Stimulated activated CD8-positive, alpha-beta memory T cell treated with anti-CD3 and anti-CD28 coated beads, Interleukin-7, amount 100 ng/mL, for 4 hours (primary cell): ENCODE results near the gene SYN1.
"Not testable (repeated sequence)": the region's sequence is repeated elsewhere in the genome, so short reads cannot be mapped to it uniquely, and the experiment has no call there.

Experiments used
- DNase-seq, 2 donors: peaks; one replicate each; pipeline ENCODE4 v3.0.0-alpha.2; 2020; ENCODE audit warnings: low read depth in 2 of 2

The SYN1 gene

DNA sequence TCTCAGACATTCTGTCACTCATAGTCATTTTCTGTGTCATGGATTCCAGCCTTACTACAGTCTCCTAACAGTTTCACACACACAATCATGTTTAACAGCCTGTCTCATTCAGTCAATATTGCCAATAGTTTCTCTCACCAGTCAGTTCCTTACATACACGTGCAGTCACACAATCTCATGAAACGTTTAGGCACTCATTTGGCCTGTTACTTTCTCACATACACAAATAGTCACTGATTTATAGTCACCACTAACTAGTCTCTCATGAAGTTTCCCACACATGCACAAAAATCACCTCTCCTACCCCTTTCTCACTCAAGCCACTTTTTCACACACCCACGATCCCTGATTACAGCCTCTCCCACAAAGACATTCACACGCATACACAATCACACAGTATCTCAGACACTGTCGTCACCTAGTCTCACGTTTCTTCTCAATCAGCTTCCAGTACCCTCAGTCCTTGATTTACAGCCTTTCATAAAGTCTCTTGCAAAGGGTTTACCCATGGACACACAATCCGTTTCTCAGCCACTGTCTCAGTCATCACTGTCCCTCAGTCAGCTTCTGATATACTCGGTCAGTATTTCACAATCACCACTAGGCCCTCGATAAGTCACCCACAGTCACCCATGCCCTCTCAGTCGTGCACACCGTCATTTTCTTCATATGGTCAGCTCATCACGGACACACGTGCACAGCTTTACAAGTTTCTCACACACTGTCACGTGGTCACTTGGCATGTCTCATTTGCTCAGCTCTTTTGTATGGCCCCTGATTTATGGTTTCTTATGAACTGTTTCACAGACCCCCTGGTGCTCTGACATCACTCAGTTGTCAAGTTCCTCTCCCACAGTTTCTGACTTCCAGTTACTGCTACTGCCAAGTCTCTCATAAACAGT lies 14.3 kb upstream of the SYN1 start:
- no peak for DNase-seq

DNA sequence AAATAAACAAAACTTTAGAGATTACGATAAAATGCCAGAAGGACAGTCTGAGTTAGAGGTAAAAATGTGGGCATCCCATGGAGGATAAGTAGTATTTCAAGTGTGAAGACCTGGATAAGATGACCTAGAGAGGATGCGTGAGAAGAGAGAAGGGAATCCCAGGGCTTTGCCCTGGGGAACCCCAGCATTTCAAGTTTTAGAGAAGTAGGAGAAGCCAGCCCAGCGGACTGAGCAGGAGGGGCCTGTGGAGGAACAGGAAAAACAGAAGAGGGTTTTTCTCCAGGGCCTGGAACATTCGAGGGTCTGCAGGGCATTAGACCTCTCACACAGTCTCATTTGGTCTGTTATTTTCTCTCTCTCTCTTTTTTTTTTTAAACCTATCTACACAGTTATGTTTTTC lies 13.0 kb upstream of the SYN1 start:
- DNase-seq = no peak

DNA sequence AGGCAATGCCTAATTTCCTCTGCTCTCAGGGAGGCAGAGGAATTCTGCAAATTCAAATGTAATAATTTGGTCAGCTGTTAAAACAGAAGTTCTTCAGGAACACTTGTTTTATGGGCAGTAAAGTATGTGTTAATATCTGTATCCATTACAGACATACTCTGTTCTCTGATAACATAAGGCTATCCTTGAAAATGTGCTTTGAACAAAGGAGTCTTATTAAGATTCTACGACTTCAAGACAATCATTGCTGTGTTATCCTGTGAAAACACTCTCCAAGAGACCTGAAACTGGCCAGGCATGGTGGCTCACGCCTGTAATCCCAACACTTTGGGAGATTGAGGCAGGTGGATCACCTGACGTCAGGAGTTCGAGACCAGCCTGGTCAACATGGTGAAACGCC lies 12.0 kb upstream of the SYN1 start:
- no peak for DNase-seq

DNA sequence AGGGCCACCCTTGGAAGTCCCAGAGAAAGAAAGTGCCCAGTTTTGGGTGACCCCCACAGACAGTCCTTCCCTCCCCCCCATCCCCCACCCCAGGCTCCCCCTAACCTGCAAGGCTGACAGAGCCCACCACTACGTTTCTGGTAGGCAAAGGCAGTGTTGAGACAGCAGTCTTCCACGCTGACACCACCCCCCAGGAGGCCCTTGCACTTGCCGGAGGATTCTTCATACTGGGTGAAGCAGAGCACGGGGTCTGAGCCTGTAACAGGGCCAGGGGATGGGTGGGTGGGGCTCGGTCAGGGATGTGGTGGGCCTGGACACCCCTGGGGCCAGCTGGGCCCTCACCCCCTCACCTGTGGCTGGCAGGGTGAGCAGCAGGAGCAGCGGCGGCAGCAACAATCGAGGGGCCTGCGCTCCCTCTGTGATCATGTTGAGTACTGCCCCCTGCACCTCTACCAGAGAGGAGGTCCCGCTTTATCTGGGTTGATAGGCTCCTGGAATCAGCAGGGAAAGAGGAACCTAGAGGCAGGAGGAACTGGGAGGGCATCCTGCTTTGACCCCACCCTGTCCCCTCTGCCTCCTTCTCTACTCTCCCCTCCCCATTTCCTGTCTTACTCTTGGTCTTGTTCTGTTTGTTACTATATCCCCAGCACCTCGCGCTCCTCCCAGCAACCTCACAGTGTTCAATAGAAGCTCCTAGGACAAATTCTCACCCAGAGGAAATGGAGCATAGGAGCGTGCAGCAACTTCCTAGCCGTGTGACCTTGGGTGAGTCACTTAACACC lies 10.0 kb upstream of the SYN1 start, which contains the start of gene CFP:
Gene CFP (minus strand): TSS at position 512 of the 782 bp plus-strand sequence. CDS start 86 bp downstream, at position 426.
- DNase-seq = no peak

DNA sequence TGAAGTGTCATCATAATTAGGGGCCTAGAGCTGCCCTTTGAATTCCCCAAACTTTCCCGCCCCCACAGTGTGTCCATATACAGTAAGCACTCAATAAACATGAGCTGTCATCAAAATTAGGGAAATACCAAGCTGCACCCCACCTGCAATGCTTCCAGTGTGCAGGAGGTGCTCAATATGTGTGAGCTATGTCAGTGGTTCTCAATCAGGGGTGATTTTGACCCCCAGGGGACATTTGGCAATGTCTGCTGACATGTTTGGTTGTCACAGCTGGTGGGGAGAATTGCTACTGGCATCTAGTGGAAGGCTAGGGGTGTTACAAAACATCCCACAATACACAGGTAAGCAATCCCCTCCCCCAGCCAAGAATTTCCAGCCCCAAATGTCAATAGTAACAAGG lies 9.3 kb upstream of the SYN1 start:
- DNase-seq = no peak

DNA sequence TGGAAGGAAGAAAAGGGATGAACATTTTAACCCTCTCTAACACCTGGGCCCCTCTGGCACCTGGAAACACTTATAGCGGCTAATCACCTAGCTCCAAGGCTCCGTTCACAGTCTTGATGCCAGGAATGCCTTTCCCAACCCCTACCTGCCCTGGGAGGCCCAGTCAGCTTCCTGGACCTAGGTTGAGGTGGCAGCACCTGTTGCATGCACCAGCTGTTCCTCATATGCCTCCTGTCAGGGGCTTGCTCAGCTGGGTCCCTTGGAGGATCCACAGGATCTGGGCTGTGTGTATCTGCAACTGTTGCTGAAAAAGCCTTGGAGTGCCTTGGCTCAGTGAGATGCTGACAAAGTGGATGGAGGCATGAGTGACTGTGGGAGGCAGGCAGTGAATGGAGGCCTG lies 5.7 kb upstream of the SYN1 start:
- no peak for DNase-seq

DNA sequence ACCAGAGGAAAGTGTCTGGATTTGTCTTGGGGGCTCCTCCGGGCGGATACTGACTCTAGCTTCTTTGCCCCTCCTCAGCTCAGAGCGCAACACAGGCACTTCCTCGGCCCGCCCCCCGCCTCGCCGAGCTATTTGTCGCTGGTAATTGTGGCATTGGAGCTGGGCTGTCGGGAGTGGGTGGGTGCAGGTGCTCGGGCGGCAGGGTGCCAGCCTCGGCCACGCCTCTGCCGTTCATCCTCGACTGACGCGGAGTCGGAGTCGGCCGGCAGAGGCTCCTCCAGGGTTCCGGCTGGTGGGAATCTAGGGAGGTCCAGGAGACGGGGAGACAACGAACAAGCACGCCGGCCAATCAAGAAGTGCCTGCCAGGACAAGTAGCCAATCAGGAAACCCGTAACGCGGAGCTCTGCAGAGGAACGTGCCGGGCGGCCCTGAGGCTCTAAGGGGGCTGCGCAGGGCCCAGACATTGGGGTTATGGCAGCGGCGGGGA lies 3.9 kb upstream of the SYN1 start:
- no peak for DNase-seq

DNA sequence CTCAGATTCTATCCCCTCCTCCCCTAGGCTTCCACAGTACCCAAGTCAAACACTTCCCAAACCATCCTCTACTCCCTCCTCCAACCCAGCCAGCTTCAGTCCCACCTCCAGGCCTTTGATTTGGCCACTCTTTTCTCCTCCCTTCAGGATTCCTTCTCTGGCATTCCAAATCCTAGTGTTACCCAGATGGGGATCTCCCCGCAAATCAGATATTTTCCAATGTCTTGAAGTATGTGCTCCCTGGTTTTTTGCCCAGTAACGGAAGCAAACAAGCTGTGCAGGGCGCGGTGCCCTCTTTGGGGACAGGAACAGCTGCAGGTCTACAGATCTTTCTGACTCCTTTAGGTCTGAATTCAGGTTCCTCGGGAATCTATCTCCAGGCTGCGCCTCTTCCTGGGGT lies 2.2 kb upstream of the SYN1 start:
- no peak for DNase-seq

DNA sequence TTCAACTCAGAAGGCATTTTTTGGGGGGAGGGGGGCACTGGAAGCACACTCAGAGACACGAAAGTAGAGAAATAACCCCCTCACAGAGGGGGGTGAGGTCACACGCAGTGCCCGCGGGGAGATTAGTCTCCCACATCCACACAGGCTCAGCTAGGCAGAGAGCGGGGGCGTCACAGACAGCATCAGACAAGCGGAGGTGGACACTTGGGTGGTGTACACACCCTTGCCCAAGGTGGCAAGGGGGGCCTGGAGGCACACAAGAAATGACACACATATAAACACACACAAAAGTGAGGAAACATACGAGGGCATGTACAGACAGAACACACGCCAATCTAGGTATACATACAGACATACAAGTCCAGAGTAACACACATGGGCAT lies 637 bp upstream of the SYN1 start:
- no peak for DNase-seq

DNA sequence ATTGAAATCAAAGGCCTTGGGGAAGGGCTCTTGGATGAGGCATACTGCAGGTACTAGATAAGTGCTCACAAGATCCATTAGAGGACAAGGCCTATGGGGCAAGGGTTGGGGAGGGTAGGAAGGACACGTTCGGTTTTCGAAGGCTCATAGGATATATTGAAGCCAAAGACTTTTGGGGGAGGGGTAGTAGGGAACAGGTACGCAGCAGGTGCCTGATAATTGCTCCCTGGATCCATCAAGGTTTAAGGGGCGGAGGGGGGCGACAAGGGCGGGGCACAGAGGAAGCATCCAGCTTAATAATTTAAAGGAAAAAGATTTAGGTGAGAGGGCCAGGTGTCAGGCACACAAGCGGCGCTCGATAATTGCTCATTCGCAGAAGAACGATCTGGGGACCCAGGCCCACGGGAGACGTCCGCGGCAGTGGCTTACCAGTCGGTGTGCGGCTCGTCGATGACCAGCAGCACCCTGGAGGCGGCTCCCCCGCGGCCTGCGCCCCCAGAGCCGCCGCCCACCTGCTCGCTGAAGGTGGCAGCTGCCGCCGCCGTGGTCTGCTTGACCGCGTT lies 653 bp downstream of the SYN1 start:
- no peak for DNase-seq

DNA sequence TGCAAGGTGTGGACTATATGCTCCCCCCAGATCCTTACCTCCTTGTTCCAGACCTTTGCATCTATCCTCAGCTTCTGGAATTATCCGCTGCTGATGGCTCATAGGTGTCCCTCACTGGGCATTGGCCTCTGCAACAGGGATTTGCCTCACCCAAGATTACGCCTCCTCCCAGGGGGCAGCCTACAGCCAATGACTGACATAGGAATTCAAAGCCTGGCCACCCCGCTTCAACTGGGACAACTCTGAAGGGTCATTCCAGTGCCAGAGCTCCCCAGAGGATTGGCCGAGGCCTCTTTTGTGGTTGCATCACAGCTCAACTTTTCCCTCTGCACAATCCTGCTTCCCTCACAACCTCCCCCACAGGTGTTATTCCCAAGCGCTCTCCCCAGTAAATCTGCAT lies 5.0 kb downstream of the SYN1 start:
- DNase-seq = no peak

DNA sequence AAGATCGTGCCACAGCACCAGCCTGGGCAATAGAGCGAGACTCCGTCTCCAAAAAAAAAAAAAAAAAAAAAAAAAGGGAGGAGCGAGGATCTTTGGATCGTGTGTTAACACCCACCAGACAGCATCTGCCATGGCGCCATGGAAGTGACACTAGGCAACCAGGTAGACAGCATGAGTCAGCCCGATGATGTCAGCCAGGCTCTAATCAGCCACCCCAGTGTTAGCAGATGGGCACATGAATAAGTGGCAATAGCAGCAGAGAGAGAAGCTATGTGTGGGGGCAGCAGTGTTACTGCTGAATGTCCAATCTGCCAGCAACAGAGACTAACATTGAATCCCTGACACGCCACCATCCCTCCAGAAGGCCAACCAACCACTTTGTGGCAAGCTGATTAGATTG lies 6.6 kb downstream of the SYN1 start:
- DNase-seq = no peak

DNA sequence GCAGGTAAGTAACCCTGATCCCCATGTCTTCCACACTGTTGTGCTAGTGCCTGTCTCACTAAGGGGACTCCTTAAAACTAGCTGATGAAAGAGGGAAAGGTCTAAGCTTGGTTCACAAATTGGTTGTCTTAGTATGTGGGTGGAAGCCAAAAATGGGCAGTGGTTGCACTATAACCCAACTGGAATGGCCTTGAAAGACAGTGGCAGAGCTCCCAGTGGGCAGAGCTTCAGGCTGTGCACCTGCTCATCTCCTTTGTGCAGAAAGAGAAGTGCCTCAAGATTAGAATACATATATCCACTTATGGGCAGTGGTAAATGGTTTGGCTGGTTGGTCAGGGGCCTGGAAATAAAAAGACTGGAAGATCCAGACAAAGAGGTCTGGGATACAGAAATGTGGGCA lies 7.2 kb downstream of the SYN1 start:
- no peak for DNase-seq

DNA sequence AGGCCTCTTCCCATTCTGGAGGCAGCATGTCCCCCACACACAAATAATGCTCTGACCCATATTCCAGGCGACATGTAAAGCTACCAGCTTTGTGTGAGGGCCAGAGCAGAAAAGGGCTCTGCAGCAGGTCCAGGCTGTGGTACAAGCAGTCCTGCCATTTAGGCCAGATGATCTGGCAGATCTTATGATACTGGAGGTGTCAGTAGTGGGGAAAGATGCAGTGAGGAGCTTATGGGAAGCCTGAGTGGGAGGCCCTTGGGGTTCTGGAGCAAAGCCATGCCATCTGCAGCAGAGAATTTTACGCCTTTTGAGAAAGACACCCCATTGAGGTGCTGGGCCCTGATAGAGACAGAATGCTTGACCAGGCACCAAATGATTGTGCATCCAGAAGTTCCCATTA lies 7.7 kb downstream of the SYN1 start:
- no peak for DNase-seq

DNA sequence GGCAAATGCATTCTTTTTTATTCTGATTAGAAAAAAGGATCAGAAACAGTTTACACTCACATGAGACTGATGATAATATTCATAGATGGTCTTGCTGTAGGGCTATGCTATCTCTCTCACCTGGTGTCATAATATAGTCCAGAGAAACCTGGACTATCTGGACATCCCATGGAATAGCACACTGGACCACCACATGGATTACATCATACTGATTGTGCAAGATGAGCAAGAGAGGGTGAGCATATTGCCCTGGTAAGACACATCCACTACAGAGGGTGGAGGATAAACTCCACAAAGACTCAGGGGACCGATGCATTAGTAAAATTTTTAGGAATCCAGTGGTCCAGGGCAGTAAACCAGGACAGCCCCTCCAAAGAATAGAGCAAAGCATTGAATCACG lies 8.2 kb downstream of the SYN1 start:
- DNase-seq = no peak

DNA sequence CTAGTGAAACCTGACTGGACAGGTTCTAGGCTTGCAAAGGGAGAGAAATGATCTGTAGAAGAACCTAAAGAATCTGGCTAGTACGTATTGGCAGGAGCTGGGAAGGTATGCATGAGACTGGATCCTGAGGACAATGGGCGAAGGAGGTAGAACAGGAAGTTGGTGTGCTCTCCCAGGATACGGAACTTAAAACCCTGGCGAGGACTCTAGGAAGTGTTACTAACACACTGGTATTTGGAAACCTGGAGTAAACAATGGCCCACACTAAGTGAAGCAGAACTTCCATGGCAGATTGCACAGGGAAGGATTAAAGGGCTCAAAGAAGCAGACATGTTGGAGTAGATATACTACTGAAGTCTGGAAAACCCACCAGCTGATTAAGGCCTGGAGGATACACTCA lies 9.1 kb downstream of the SYN1 start:
- no peak for DNase-seq

DNA sequence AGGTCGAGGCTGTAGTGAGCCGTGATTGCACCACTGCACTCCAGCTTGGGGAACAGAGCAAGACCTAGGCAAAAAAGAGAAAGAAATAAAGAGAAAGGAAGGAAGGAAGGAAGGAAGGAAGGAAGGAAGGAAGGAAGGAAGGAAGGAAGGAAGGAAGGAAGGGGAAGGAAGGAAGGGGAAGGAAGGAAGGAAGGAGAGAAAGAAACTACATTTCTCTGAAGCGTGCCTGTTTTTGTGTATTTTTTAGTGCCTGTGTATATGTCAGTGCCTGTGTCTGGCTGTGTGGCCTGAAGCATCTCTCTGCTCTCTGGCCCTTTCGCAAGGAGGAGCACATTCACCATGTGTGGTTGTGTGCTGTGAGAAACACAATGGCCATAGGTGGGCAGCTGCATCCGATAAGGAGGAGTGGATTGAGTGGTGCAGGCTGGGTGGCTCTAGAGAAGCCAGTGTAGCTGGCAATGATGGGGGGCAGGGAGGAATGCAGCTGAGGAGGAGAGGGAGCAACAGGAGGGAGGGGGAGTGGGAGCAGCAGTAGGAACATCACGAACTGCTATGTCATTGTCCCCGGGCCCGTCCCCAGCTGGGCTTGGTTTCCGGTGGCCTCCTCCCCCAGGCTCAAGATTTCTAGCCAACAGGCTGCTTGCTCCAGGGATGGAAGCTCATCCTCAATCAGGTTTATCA lies 11.4 kb downstream of the SYN1 start:
- DNase-seq = no peak

DNA sequence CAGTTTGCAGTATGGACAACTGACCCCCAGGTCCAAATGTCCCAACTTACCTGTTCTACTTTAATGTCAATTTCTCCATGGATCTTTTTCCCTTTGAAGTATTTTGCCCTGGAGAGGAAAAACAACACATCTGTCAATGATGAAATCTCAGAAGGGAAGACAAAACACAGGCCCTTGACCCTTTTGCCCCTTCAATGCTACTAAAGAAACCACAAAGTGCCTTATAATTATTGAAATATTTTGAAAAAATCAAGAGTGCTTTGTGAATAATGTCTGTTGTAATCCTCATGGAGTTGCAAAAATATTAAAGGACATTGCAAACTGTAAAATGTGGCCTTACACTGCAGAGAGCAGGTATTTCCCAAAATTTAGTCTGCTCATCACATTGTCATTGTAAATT lies 12.6 kb downstream of the SYN1 start:
- no peak for DNase-seq

DNA sequence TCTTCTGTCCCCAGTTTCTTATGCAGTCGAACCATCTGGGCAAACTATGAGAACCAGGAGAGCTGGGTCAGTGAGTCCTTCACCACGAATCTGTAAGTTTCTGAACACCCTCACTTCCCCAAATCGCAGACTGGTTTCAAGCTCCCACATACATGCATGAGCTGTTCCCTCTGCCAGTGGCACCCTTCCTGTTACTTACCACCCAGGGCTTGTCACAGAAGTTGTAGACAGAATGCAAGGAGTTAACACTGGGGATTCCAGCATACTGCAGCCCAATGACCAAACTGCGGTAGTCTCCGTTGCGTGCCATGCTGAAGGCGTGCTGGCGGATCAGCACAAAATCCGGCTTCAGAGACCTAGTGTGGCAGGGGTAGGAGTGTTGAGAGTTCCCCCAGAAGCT lies 14.6 kb downstream of the SYN1 start:
- no peak for DNase-seq

DNA sequence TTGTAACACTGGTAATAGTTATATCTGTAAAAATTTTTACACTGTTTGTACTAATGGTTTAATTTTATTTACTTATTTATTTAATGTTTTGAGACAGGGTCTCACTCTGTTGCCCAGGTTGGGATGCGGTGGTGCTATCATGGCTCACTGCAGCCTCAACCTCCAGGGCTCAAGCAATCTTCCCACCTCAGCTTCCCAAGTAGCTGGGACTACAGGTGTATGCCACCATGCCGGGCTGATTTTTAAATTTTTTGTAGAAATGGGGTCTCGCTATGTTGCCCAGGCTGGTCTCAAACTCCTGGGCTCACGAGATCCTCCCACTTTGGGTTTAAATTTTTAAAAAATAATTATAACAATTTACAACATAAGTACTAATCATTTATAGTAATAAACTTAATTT lies 16.5 kb downstream of the SYN1 start:
- not testable (repeated sequence) for DNase-seq

DNA sequence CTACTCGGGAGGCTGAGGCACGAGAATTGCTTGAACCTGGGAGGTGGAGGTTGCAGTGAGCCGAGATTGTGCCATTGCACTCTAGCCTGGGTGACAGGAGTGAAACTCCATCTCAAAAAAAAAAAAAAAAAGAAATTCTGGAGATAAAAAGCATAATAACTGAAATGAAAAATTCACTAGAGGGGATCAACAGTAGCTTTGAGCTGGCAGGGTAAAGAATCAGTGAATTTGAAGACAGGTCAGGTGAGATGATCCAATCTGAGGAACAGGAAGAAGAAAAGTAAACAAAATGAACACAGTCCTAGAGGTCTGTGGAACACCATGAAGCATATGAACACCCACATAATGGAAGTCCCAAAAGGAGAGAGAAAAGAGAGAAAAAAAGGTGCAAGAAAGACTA lies 22.4 kb downstream of the SYN1 start:
- DNase-seq = no peak

DNA sequence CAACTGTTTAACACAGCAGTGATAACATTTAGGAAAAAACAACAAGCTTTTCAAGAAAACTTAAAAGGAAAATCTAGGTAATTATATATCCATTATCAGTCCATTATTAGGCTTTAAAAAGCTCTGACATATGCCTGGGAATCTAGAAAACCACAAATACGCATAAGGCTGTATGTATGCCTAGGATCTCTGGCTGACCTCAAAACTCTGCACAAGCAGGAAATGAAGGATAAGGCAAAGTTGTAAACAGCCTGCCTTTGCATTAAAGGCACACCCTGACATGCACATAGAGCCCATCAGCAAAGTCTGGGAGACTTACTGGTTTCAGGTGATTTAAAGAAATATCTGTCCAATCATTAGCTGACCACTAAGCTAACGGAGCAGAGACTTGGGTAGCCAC lies 23.4 kb downstream of the SYN1 start:
- DNase-seq = no peak
